K562 (cell line): ENCODE data around the gene RASL10B. TPM values are rescaled to one million over a fixed set of nuclear protein-coding genes. Genes with fewer than 3 reads are reported as not detected.

Experiments
- ATAC-seq: fragments of 200-7000 bp; cut with Tn5 transposase; 3 replicates; pipeline ENCODE4 v1.9.1; 2020; ENCODE audit warnings: moderate library complexity
- BruUV-seq: library from RNA; stranded (reverse); fragments of 400-500 nt; replicated peaks from 2 replicates; lab custom pipeline; 2021; lab: Mats Ljungman, UMichigan
- CTCF ChIA-PET: fragments of 300-600 bp; formaldehyde crosslinking; extraction: SDS; loops from one replicate; lab custom pipeline; 2021; ENCODE audit warnings: low intra/inter-chr PET ratio; lab: Yijun Ruan, JAX
- POLR2A ChIA-PET: fragments of 300-600, 350-650 bp; sonication (Branson Sonifier 250); formaldehyde crosslinking; extraction: SDS; loops from one replicate; lab custom pipeline; 2021; ENCODE audit warnings: antibody characterized with exemption, inconsistent platforms; lab: Yijun Ruan, JAX
- DNase-seq, 4 experiments: peaks; one replicate each; pipeline versions ENCODE4 v3.0.0 to v3.0.0-alpha.2; 2011 to 2018; ENCODE audit warnings: low spot score in 3 of 4, mixed read lengths in 3 of 4; ENCODE audit errors: extremely low read depth in 1 of 4
- FAIRE-seq: peaks from 2 replicates; lab custom pipeline; 2011; peaks lifted over from hg19 to GRCh38; lab: Jason Lieb, UNC
- H2AFZ ChIP-seq: 2 replicates; pipeline ENCODE4 v1.6.0; 2011; ENCODE audit warnings: low read depth, low read length, control low read depth, inconsistent platforms
- H3K27ac ChIP-seq: fragments of 200-600 bp; 3 replicates; pipeline ENCODE4 v1.8.0; 2011; ENCODE audit warnings: low read depth, mild to moderate bottlenecking, control low read depth, inconsistent platforms, low read length, moderate library complexity, mixed read lengths; ENCODE audit errors: extremely low read depth
- H3K27me3 ChIP-seq, 2 experiments: fragments of 300-600 bp in 1 of 2; 2 replicates in 1 of 2; 3 replicates in 1 of 2; pipeline versions ENCODE4 v1.6.0 to v1.8.0; 2011; ENCODE audit warnings: inconsistent platforms in 2 of 2, low read length in 2 of 2, mild to moderate bottlenecking in 1 of 2, mixed read lengths in 1 of 2, moderate library complexity in 1 of 2; ENCODE audit not compliant: control insufficient read depth in 2 of 2, insufficient read depth in 2 of 2
- H3K36me3 ChIP-seq: fragments of 300-600 bp; 3 replicates; pipeline ENCODE4 v1.8.0; 2011; ENCODE audit warnings: mild to moderate bottlenecking, low read length, inconsistent platforms; ENCODE audit not compliant: control insufficient read depth, insufficient read depth
- H3K4me1 ChIP-seq, 2 experiments: fragments of 200-600 bp in 1 of 2; replicated peaks in 1 of 2; 2 replicates in 1 of 2; 3 replicates in 1 of 2; pipeline versions ENCODE4 v1.5.1 to v1.8.0; 2011; ENCODE audit warnings: inconsistent platforms in 2 of 2, low read length in 2 of 2, mild to moderate bottlenecking in 1 of 2, mixed read lengths in 1 of 2, moderate library complexity in 1 of 2; ENCODE audit not compliant: control insufficient read depth in 2 of 2, insufficient read depth in 2 of 2
- H3K4me2 ChIP-seq: 2 replicates; pipeline ENCODE4 v1.6.1; 2011; ENCODE audit warnings: low read length, control low read depth, inconsistent platforms, mixed read lengths; ENCODE audit not compliant: insufficient read depth
- H3K4me3 ChIP-seq: fragments of 200-600 bp; sonication (generic), shearing (Covaris generic); 2 replicates; pipeline ENCODE4 v1.5.1; 2016; ENCODE audit warnings: control low read depth, inconsistent platforms
- H3K79me2 ChIP-seq: fragments of 200-600 bp; 3 replicates; pipeline ENCODE4 v1.8.0; 2011; ENCODE audit warnings: low read length, inconsistent platforms; ENCODE audit not compliant: control insufficient read depth, insufficient read depth
- H3K9ac ChIP-seq, 2 experiments: 2 replicates each; pipeline versions ENCODE4 v1.6.0 to v1.6.1; 2011; ENCODE audit warnings: low read depth in 2 of 2, low read length in 2 of 2, control low read depth in 1 of 2, inconsistent platforms in 1 of 2, mild to moderate bottlenecking in 1 of 2, mixed read lengths in 1 of 2; ENCODE audit not compliant: insufficient read depth in 1 of 2
- H3K9me1 ChIP-seq: one replicate; pipeline ENCODE4 v1.6.0; 2011; ENCODE audit warnings: inconsistent platforms, mild to moderate bottlenecking, low read length, moderate library complexity; ENCODE audit not compliant: control insufficient read depth, insufficient read depth
- H3K9me3 ChIP-seq: replicated peaks from 2 replicates; pipeline ENCODE4 v1.5.1; 2011; ENCODE audit warnings: low read depth, low read length, inconsistent platforms; ENCODE audit not compliant: control insufficient read depth, insufficient read depth
- H4K20me1 ChIP-seq: replicated peaks from 2 replicates; pipeline ENCODE4 v1.6.1; 2011; ENCODE audit warnings: low read length, inconsistent platforms, mixed read lengths; ENCODE audit not compliant: control insufficient read depth, insufficient read depth
- FOXJ3 ChIP-seq: sonication (generic); formaldehyde crosslinking; IDR thresholded peaks from 2 replicates; pipeline ENCODE4 v1.4.0; 2020; ENCODE audit warnings: mild to moderate bottlenecking, missing genetic modification reagents
- HIVEP1 ChIP-seq: fragments of 250-450 bp; sonication (Bioruptor Pico); IDR thresholded peaks from 2 replicates; pipeline ENCODE4 v1.4.0; 2020; ENCODE audit warnings: mild to moderate bottlenecking
- NFIC ChIP-seq: fragments of 450-650 bp; IDR thresholded peaks from 2 replicates; pipeline ENCODE4 v1.6.1; 2017; ENCODE audit warnings: mild to moderate bottlenecking, inconsistent platforms
- WHSC1 ChIP-seq: IDR thresholded peaks from one replicate; pipeline ENCODE4 v1.6.1; 2012; ENCODE audit warnings: low read length, control low read depth, inconsistent platforms
- ZNF41 ChIP-seq: fragments of 250-450 bp; sonication (Bioruptor Pico); conservative IDR thresholded peaks from 2 replicates; pipeline ENCODE4 v1.4.0; 2020; ENCODE audit warnings: mild to moderate bottlenecking
- ZSCAN32 ChIP-seq: fragments of 450-650 bp; formaldehyde crosslinking; IDR thresholded peaks from 2 replicates; pipeline ENCODE4 v1.4.0; 2020; ENCODE audit warnings: mild to moderate bottlenecking, moderate library complexity
- WGBS: fragments of 100-300 bp; shearing (Covaris generic); methylation state at CpG from one replicate; pipeline ENCODE4 v1.1.6; 2016; ENCODE audit warnings: low coverage, mixed read lengths; ENCODE audit not compliant: insufficient coverage; ENCODE audit errors: missing lambda C conversion rate; 5-methylcytosine and 5-hydroxymethylcytosine counted together
- in situ Hi-C: fragments of 300-500 bp; cut with MboI; formaldehyde crosslinking; loops from 4 replicates; pipeline ENCODE4 v1.15.0; 2018; ENCODE audit warnings: inconsistent platforms, mixed read lengths
- intact Hi-C: fragments of 100-400 bp; cut with micrococcal nuclease; formaldehyde crosslinking; loops from 2 replicates; pipeline ENCODE4 v1.14.2; 2022
- polyA plus RNA-seq, 8 experiments: library from polyadenylated mRNA; depleted of rRNA in 4 of 8; stranded (reverse) in 5 of 8; unstranded in 3 of 8; fragments of >200 nt; fragmentation: Nextera tagmentation in 2 of 8; fragmentation: Illumina TruSeq in 1 of 8; extraction: Ambion mirVana in 2 of 8; extraction: Trizol in 1 of 8; gene quantifications; 2 replicates each; pipeline versions ENCODE4 v1.2.1 to v1.2.3, GENCODE V29; 2011 to 2014; ENCODE audit warnings: inconsistent platforms in 1 of 8, missing spikeins in 1 of 8
- total RNA-seq, 7 experiments: library from RNA; depleted of rRNA in 6 of 7; stranded (reverse); fragments of >200 nt in 6 of 7; fragmentation: Illumina TruSeq in 2 of 7; extraction: Trizol in 2 of 7; gene quantifications; 2 replicates each; pipeline versions ENCODE4 v1.2.1 to v1.2.3, GENCODE V29; 2011 to 2021; ENCODE audit warnings: low replicate concordance in 1 of 7
- TF ChIP-seq, protein P1 (sequence below), 2 experiments: fragments of 450-650 bp; IDR thresholded peaks; 2 replicates each; pipeline ENCODE4 v1.6.1; 2016
- TF ChIP-seq, protein P2 (sequence below): sonication (generic); formaldehyde crosslinking; IDR thresholded peaks from 2 replicates; pipeline ENCODE4 v1.8.1; 2023; ENCODE audit warnings: mild to moderate bottlenecking, missing genetic modification reagents

Gene RASL10B
- total and polyA plus RNA-seq, 9 of the 15 experiments (the other 6 are each of a cell fraction or from before 2014, with no cell fraction given), result 0.04 to 0.31 (median 0.14) TPM; not detected in 2

DNA sequence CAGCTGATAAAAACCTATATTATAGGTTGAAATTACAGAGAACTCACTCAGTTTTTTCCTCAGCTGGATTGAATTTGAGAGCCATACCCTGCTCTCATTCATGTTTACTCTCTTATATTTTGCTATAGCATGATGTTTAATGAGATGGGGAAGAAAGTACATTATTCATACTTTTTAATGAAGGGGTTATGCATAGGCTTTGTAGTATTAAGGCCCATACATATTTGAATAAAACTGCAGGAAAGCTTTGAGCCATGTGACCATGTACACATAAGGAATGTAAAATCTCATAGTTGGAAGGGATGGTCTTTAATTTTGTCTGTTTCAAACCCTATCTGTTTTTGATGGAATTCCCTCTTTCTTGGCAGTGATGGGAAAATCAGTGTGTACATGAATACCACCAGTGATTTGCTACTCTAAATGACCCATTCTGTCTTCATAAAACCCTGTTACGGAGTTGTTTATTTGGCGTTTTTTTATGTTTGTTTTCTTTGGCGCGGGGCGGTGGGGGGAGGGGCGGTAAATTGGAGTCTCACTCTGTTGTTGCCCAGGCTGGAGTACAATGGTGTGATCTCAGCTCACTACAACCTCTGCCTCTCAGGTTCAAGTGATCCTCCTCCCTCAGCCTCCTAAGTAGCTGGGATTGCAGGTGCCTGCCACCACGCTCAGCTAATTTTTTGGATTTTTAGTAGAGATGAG is 38.8 kb upstream of the RASL10B start:
- H3K9ac ChIP-seq, result no peak overlapping the region

More for the DNA sequence above, 38.8 kb upstream of the RASL10B start:
- POLR2A ChIA-PET, result no interaction called here
- no peak overlapping the region for H2AFZ ChIP-seq
- no peaks in the 10 kb centered on the region for H3K27me3 ChIP-seq
- no peak for DNase-seq
- intact Hi-C loops, result no loop called here
- no peak overlapping the region for H3K4me3 ChIP-seq
- TF ChIP-seq WHSC1 (no peak), FOXJ3 (CRISPR knock-in tag) (no peak), ZSCAN32 (CRISPR knock-in tag) (no peak), ZNF41 (CRISPR knock-in tag) (no peak), NFIC (no peak), HIVEP1 (CRISPR knock-in tag) (no peak)
- TF ChIP-seq, protein P1, sequence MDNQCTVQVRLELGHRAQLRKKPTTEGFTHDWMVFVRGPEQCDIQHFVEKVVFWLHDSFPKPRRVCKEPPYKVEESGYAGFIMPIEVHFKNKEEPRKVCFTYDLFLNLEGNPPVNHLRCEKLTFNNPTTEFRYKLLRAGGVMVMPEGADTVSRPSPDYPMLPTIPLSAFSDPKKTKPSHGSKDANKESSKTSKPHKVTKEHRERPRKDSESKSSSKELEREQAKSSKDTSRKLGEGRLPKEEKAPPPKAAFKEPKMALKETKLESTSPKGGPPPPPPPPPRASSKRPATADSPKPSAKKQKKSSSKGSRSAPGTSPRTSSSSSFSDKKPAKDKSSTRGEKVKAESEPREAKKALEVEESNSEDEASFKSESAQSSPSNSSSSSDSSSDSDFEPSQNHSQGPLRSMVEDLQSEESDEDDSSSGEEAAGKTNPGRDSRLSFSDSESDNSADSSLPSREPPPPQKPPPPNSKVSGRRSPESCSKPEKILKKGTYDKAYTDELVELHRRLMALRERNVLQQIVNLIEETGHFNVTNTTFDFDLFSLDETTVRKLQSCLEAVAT (IDR thresholded peaks at IDR 0.05), result no peak
- TF ChIP-seq, protein P2, sequence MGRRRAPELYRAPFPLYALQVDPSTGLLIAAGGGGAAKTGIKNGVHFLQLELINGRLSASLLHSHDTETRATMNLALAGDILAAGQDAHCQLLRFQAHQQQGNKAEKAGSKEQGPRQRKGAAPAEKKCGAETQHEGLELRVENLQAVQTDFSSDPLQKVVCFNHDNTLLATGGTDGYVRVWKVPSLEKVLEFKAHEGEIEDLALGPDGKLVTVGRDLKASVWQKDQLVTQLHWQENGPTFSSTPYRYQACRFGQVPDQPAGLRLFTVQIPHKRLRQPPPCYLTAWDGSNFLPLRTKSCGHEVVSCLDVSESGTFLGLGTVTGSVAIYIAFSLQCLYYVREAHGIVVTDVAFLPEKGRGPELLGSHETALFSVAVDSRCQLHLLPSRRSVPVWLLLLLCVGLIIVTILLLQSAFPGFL (CRISPR knock-in tag), result no peak
- TF ChIP-seq, all 486 proteins: peak for 0
- in situ Hi-C loops, result no loop called here
- H3K79me2 ChIP-seq, result no peaks in the 10 kb centered on the region
- no peak for ATAC-seq
- no peak for FAIRE-seq
- no peaks in the 10 kb centered on the region for H4K20me1 ChIP-seq
- no peak overlapping the region for H3K4me2 ChIP-seq
- no TSS peak for BruUV-seq
- H3K4me1 ChIP-seq, result no peaks in the 10 kb centered on the region
- H3K27ac ChIP-seq, result no peak overlapping the region
- peaks cover 95% of the 10 kb centered on the region for H3K36me3 ChIP-seq
- H3K9me1 ChIP-seq, result no peaks in the 10 kb centered on the region
- H3K9me3 ChIP-seq, result no peaks in the 10 kb centered on the region
- CTCF ChIA-PET, result no interaction called here
- 80% methylated on average over 6 of the region's 7 CpGs for WGBS
